ENCODE measurements around the gene MMP20. TPM values are rescaled to one million over a fixed set of nuclear protein-coding genes. Genes with fewer than 3 reads are reported as not detected.

Gene MMP20
- total and polyA plus RNA-seq, 2 of the 13 experiments (the other 11 are each of a cell fraction or from before 2014, with no cell fraction given) = 0.05 TPM; not detected in 1

DNA sequence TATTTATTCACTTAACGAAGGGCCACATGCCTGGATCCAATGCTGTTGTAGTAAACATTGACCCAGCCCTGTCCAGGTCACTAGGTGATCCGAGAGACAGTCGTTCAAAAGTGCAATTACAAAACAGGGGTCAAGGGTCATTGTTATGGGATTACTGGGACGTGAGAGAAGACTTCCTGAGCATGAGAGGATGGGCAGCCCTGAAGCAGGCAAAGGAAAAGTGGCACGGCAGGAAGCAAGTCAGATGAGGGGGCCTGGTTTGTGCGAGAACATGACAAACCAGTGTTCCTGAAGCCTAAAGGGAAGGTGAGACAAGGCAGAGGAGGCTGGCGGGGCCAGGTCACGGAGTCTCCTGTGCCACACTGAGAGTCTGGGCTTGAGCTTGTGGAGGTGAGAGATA lies 15.8 kb upstream of the MMP20 start (continued):
- no peak for TF ChIP-seq ZNF616 (CRISPR knock-in tag; IDR thresholded peaks at IDR 0.05; ENCODE audit: low read depth)
- no peak for TF ChIP-seq ZNF549 (CRISPR knock-in tag; IDR thresholded peaks at IDR 0.05)
- peak; percentile 67 for TF ChIP-seq MED1 (CRISPR knock-in tag; IDR thresholded peaks at IDR 0.05)
- TF ChIP-seq POLR2A (IDR thresholded peaks at IDR 0.05; ENCODE audit: insufficient read depth in 1 of 2, low read depth in 2 of 2, low read length in 2 of 2) = no peak
- TF ChIP-seq ZBTB38 (CRISPR knock-in tag; IDR thresholded peaks at IDR 0.05) = no peak
- no peak for TF ChIP-seq TEAD2 (CRISPR knock-in tag; IDR thresholded peaks at IDR 0.05)
- peak; percentile 30; the same call in 1 of the 2 replicates for TF ChIP-seq DPF2 (CRISPR knock-in tag; IDR thresholded peaks at IDR 0.05; ENCODE audit: borderline replicate concordance, low read depth)
- no peak for TF ChIP-seq KLF9 (CRISPR knock-in tag; IDR thresholded peaks at IDR 0.05; ENCODE audit: low read depth)
- TF ChIP-seq, protein P1, sequence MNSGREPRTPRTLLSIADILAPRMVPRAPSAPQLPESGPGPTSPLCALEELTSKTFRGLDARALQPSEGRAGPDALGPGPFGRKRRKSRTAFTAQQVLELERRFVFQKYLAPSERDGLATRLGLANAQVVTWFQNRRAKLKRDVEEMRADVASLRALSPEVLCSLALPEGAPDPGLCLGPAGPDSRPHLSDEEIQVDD (CRISPR knock-in tag; IDR thresholded peaks at IDR 0.05; ENCODE audit: borderline replicate concordance) = no peak
- 0 out of 2 replicates have a peak, but pooled peaks have one; percentile 37 for TF ChIP-seq ZFP36L1 (CRISPR knock-in tag; IDR thresholded peaks at IDR 0.05)
- peak; percentile 60; the same call in 1 of the 2 replicates for TF ChIP-seq RERE (CRISPR knock-in tag; IDR thresholded peaks at IDR 0.05; ENCODE audit: low read depth)
- no peak for TF ChIP-seq ZMAT5 (CRISPR knock-in tag; IDR thresholded peaks at IDR 0.05; ENCODE audit: borderline replicate concordance, low read depth)
- TF ChIP-seq FOSL1 (CRISPR knock-in tag; IDR thresholded peaks at IDR 0.05; ENCODE audit: borderline replicate concordance) = no peak
- TF ChIP-seq ZBTB1 (CRISPR knock-in tag; IDR thresholded peaks at IDR 0.05; ENCODE audit: borderline replicate concordance) = no peak
- TF ChIP-seq, protein P2, sequence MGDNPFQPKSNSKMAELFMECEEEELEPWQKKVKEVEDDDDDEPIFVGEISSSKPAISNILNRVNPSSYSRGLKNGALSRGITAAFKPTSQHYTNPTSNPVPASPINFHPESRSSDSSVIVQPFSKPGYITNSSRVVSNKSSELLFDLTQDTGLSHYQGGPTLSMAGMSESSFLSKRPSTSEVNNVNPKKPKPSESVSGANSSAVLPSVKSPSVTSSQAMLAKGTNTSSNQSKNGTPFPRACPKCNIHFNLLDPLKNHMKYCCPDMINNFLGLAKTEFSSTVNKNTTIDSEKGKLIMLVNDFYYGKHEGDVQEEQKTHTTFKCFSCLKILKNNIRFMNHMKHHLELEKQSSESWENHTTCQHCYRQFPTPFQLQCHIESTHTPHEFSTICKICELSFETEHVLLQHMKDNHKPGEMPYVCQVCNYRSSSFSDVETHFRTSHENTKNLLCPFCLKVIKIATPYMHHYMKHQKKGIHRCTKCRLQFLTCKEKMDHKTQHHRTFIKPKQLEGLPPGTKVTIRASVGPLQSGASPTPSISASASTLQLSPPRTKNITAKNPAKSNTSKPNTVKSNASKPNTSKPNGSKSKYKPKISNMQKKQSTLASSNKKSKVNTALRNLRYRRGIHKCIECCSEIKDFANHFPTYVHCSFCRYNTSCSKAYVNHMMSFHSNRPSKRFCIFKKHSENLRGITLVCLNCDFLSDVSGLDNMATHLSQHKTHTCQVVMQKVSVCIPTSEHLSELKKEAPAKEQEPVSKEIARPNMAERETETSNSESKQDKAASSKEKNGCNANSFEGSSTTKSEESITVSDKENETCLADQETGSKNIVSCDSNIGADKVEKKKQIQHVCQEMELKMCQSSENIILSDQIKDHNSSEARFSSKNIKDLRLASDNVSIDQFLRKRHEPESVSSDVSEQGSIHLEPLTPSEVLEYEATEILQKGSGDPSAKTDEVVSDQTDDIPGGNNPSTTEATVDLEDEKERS (CRISPR knock-in tag; IDR thresholded peaks at IDR 0.05) = 0 out of 2 replicates have a peak, but pooled peaks have one; percentile 46
- no peak for TF ChIP-seq ZNF619 (CRISPR knock-in tag; IDR thresholded peaks at IDR 0.05)
- TF ChIP-seq ZNF160 (CRISPR knock-in tag; IDR thresholded peaks at IDR 0.05) = no peak
- TF ChIP-seq RXRB (CRISPR knock-in tag; IDR thresholded peaks at IDR 0.05; ENCODE audit: borderline replicate concordance) = peak; percentile 95
- TF ChIP-seq TRIM24 (CRISPR knock-in tag; IDR thresholded peaks at IDR 0.05) = peak; percentile 88
- peak; percentile 92 for TF ChIP-seq HOMEZ (CRISPR knock-in tag; IDR thresholded peaks at IDR 0.05; ENCODE audit: low read depth)
- TF ChIP-seq NR2F6 (IDR thresholded peaks at IDR 0.05) = peak; percentile 97
- TF ChIP-seq NR2F6 (CRISPR knock-in tag; IDR thresholded peaks at IDR 0.05) = peak; percentile 99

All from HepG2 (cell line).